DMS153 (cell line): ENCODE results near the gene S100A10.

Source experiments
- DNase-seq: peaks from one replicate; lab custom pipeline; 2025; lab: John Stamatoyannopoulos, UW

The S100A10 gene

GRCh38 chr1:152013664-152014237, 20.1 kb upstream of the S100A10 start:
- no peak for DNase-seq

DNA sequence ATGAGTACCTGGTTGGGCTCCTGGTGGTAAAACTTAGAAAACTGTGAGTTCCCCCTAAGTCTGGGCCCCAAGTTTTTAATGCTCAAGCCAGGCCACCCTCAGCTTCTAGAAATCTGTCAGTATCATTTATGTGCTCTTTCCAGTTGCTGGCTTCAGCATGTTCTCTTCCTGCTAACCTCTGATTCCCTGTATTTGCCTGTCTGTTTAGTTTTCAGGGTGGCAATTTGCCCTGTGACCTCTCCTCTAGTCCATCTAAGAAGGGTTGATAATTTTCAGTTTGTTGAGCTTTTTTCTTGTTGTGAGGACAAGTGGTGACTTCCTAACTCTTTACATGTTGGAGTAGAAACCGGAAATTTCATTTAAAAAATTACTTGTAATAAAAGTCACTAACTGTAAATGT, 16.0 kb upstream of the S100A10 start:
- DNase-seq: no peak

DNA sequence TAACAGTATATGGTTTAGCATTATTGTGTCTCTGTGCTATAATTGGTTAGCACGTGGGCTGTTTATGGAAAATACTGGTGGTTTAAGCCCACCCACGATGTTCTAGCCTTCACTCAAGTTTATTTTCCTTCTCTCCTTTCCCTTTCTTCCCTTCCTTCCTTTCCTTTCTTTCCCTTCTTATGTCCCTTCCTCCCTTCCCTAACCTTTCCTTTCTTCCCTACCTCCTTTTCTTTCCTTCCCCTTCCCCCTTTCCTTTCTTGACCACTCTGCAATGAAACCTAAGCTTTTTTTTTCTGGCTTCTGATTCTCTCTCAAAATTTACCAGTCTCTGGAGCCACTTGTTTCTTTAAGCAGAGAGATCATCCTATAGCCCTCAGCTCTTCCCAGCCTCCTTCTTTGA, 13.4 kb upstream of the S100A10 start:
- no peak for DNase-seq

- no peak for DNase-seq
Observed at GRCh38 chr1:152005360-152005912, 11.8 kb upstream of the S100A10 start.

GRCh38 chr1:152003846-152004442, 10.3 kb upstream of the S100A10 start:
- DNase-seq: no peak

GRCh38 chr1:152002960-152003359, 9.3 kb upstream of the S100A10 start:
- DNase-seq: no peak

- peak; percentile 71 for DNase-seq
Observed at GRCh38 chr1:152001631-152002584, 8.2 kb upstream of the S100A10 start.

- DNase-seq: no peak
Observed at GRCh38 chr1:152000964-152001630, 7.4 kb upstream of the S100A10 start.

DNA sequence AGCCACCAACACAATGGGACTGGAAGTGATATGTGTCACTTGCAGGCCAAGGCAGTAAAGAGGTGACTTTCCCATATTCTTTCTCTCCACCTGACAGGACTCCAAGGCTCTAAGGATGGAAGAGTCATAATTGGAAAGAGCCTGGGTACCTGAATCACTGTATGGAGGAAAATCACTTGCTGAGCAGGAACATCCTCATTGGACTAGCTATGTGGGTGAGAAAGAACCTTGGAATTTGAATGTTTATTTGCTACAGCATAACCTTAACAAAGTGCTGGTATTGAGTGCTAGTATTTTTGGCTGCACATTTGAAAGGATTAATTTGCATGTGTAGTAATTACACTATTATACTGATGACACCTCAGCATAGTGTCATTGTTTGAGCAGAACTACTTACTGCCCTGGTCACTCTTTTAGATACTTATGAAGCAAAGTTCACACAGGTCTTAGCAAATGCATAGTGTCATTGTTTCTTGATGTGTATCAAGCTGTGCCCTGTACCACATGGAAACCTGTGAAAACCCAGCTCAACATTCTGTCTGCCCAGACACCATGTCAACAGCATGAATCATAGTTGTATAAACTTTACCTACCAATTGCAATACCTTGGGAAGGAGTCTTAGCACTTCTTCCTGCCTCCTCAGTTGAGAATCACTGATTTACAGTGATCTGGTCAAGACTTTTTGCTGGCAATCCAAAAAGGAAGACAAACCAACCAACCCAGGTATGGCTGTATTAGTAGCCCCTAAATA, 5.1 kb upstream of the S100A10 start:
- DNase-seq: no peak

DNA sequence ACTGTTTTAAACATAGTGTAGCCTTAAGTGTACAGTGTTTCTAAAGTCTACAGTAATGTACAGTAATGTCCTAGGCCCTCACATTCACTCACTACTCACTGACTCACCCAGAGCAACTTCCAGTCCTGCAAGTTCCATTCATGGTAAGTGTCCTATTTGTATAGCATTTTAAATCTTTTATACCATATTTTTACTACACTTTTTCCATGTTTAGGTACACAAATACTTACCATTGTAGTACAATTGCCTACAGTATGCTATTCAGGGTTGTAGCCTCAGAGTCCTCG, 3.6 kb upstream of the S100A10 start:
- no peak for DNase-seq

GRCh38 chr1:151995774-151996173, 2.1 kb upstream of the S100A10 start:
- no peak for DNase-seq

DNA sequence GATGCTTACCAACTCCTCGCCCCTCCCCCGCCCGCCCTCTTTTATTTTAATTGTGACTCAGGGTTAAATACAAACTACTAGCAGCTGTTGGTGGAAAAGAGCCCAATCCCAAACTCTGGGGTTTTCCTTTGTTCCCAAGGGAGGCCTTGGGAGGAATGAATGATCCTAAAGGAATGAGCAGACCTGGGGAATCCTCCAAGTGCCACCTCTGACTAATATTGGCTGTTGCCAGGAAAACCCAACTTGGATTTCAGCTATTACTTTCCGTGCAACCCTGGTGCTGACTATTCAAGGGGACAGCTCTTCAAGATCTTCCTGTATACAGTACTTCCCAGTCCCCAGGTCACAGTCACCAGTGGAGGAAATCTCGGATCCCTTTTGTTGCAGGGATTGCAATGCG, 1.3 kb upstream of the S100A10 start:
- DNase-seq: no peak

DNA sequence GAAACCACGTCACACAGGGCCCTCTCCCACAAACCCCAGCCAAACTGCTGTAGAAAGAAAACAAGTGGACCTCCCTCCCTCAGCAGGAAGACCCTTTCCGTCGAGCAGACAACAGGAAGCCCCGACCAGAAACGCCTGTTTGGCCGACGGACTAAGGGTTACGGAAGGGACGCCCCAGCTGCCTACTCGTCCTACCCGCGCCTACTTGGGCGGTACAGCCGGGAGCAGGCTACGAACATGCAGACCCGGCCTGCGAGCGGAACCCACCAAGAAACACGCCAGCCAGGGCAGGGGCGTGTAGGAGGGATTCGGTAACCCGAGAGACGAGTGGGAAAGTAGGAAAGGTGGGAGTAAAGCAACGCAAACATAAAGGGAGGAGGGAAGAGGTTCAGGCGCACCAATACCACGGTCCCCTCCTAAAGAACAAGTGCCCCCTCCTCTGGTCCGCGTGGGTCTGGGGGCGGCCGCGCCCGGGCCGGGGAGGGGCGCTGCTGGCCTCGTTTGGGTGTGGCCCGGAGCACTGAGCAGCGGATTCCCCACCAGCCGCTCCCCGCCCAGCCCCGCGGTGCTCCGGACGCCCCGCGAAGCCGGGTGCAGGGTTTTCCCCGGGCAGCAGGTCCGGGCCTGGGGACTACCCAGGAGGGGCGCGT, 450 bp downstream of the S100A10 start:
- no peak for DNase-seq

- DNase-seq: peak; percentile 59
Observed at GRCh38 chr1:151992303-151993083, 1.2 kb downstream of the S100A10 start.

DNA sequence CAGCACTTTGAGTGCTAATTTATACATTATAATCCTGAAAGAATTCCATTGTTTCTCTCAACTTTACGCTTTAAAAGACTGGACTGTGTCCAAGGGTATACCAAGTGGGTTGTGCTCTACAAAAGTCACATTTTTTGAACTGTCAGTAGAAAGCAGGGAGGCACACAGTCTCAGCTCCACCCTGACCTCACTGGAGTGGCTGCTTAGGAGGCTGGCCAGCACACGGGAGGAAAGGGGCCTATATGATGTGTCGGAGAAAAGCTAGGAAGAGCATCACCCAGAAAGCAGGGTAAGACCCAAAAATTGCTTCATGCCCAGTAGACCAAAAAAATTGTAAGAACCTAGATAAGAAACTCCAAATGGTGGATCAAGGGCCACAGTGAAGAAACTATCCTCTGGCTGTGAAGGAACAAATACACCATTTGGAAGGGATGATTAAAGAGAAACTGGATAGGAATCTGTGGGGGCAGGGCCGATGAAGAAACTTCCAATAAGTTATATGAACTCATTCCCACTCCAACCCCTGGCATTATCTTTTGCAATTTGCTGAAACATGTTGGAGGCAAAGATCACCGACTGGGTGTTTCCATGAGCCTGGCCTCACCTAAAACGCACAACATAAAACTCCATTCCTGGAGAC, 1.9 kb downstream of the S100A10 start:
- no peak for DNase-seq

DNA sequence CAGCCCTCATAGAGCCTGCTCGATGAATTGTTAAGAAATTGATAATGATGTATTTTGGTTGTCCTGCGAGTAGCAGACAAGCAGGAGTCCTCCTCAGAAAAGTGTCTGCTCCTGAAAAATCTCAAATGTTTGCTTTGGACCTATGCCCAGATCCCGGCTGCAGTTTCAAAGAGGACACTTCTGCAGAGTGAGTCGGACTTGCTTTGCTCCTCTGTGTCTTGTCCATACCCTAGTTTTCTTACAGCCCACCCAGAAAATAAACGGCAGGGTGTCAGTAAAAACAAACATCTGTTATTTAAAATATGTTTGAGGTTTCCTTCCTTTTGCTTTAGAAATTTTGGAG, 2.8 kb downstream of the S100A10 start:
- DNase-seq: peak; percentile 27

DNA sequence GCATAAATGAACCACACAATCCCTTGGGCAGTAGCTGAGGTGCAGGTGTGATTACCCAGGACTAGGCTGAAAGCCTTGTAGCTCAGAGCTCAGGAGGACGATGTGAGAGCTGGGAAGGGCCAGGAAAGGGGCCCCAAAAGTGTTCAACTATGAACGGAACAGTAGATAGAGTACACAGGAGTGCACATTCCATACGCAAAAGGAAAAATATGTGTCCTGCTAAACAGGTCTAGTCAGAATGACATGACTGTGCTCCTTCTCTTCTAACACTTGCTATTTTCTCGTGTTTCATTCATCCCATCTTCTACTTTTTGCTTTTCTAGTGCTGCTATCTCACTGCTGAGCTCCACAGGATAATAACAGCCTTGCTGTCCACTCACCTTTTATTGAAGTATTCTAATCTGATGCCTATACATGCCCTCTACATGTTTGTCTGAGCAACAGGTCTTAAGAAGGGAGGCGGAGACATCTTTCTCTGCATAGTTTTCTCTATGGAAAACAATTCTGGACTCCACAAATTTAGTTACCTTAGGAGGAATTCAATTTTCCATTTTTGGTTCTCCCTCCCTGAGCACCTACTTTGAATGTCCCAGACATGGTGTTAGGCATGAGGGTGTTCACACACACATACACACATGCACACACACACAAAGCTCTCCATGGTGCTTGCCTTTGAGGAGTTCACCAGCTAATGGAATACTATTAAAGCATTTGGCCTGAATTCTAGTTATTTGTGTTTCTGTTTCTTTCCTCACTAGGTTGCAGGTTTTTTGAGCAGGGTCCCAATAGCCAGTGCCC, 3.4 kb downstream of the S100A10 start:
- no peak for DNase-seq

GRCh38 chr1:151989211-151989862, 4.3 kb downstream of the S100A10 start:
- no peak for DNase-seq
